Fibroblast of villous mesenchyme (primary cell): Measurements from ENCODE around the gene SEPTIN10. TPM values are rescaled to one million over a fixed set of nuclear protein-coding genes. Genes with fewer than 3 reads are reported as not detected.
"Not testable (repeated sequence)": the region's sequence is repeated elsewhere in the genome, so short reads cannot be mapped to it uniquely, and the experiment has no call there.

ENCODE experiments used
- DNase-seq: peaks from one replicate; pipeline ENCODE4 v3.0.0-alpha.2; 2010; ENCODE audit warnings: low read depth
- H3K4me3 ChIP-seq: 2 replicates; pipeline ENCODE4 v1.5.1; 2011; ENCODE audit warnings: low read depth, mild to moderate bottlenecking, low read length
- total RNA-seq: library from RNA; depleted of rRNA; stranded (reverse); fragments of >200 nt; gene quantifications from 2 replicates; pipeline ENCODE4 v1.2.3, GENCODE V29; 2012
- TF ChIP-seq, protein P1 (sequence below): IDR thresholded peaks from 2 replicates; pipeline ENCODE4 v1.5.1; 2012; ENCODE audit warnings: low read depth, mild to moderate bottlenecking, low read length; ENCODE audit not compliant: insufficient read depth

SEPTIN10 gene
- total RNA-seq, 1 donor, result 83.3 TPM

DNA sequence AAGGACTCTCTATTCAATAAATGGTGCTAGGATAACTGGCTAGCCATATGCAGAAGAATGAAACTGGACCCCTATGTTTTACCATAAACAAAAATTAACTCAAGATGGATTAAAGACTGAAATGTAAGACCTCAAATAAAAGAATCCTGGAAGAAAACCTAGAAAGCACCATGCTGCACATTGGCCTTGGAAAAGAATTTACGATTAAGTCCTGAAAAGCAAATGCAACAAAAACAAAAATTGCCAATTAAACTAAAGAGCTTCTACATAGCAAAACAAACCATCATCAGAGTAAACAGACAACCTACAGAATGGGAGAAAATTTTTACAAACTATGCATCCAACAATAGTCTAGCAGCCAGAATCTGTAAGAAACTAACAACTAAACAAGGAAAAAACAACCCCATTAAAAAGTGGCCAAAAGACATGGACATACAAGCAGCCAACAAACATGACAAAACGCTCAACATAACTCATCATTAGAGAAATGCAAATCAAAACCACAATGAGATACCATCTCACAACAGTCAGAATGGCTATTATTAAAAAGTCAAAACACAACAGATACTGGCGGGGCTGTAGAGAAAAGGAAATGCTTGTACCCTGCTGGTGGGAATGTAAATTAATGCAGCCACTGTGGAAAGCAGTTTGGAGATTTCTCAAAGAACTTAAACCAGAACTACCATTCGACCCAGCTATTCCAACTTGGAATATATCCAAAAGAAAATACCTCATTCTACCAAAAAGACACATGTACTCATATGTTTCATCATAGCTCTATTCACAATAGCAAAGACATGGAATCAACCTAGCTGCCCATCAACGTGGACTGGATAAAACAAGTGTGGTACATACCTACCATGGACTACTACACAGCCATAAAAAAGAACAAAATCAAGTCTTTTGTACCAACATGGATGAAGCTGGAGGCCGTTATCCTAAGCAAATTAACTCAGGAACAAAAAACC lies 30.6 kb downstream of the SEPTIN10 start:
- H3K4me3 ChIP-seq, result no peak overlapping the region
- TF ChIP-seq, protein P1, sequence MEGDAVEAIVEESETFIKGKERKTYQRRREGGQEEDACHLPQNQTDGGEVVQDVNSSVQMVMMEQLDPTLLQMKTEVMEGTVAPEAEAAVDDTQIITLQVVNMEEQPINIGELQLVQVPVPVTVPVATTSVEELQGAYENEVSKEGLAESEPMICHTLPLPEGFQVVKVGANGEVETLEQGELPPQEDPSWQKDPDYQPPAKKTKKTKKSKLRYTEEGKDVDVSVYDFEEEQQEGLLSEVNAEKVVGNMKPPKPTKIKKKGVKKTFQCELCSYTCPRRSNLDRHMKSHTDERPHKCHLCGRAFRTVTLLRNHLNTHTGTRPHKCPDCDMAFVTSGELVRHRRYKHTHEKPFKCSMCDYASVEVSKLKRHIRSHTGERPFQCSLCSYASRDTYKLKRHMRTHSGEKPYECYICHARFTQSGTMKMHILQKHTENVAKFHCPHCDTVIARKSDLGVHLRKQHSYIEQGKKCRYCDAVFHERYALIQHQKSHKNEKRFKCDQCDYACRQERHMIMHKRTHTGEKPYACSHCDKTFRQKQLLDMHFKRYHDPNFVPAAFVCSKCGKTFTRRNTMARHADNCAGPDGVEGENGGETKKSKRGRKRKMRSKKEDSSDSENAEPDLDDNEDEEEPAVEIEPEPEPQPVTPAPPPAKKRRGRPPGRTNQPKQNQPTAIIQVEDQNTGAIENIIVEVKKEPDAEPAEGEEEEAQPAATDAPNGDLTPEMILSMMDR, result peak; percentile 33
- peak; percentile 63 for DNase-seq

DNA sequence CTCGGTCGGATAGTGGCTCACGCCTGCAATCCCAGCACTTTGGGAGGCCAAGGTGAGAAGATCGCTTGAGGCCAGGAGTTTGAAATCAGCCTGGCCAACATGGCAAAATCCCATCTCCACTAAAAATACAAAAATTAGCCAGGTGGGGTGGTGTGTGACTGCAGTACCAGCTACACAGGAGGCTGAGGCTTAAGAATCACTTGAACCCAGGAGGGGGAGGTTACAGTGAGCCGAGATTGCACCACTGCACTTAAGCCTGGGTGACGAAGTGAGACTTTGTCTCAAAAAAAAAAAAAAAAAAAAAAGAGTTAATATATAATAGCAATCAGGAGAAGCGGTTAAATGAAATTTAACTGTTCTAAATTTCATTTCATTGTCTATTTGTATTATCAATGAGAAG lies 36.1 kb downstream of the SEPTIN10 start:
- not testable (repeated sequence) for DNase-seq, H3K4me3 ChIP-seq

DNA sequence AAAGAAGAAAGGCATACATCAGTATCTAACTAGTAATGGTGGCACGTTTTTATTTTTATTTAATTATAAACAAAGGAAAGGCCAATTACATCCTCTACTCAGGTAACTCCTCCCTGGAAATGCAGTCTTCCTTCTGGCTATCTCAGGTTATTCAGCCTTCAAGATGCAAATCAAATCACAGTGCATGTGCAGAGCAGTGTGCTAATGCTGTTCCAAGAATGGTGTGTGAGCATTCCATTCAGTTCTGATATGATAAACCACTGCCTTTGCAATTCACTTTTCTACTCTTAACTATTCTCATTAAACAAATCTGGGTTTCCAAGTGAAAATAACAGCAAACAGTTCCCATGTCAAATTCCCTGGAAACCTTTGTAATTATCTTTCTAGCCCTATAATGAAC lies 38.4 kb downstream of the SEPTIN10 start:
- DNase-seq, result no peak
- TF ChIP-seq, protein P1, result no peak
- H3K4me3 ChIP-seq, result no peak overlapping the region

DNA sequence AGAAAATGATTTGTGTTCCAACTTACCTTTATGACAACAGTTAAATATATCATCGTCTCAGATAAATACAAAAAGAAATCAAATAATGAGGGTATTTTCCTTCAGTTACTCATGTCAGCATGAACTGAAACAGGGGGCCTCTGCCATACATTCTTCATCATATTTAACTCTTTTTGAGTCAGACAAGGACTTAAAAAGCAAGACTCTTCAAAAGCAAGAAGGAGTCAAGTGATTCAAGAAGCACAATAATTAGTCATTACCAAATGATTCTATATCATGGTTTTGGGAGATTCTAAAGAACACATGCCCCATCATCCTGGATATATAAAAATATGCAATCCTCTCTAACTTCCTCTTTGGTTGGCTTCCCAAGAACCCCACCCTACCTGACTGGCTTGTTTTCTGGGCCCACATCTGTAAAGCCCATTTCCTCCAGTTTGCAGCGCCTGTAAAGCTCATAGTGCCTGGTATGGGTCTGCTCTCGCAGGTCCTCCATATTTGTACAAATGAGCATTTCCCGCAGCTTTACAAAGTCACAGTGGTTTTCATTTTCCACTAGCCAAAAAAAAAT lies 49.7 kb downstream of the SEPTIN10 start:
- no peak for DNase-seq

DNA sequence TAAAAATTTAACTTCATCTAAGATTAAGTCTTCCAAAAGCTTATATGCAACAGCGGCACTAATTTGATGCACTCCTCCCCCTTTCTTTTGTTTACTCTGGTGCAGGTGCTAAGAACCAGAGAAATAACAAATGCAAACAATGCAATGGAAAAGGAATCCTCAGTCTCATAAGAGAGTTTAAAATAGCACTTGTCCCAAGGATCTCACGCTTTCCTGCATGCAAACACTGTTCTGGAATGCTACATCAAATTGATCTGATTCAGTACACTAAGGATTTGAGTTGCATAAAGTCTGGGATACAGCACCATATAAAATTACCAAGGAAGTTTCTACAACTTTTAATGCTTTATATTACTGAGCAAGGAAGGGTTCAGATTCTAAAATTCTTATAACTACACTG lies 50.5 kb downstream of the SEPTIN10 start:
- no peak overlapping the region for H3K4me3 ChIP-seq
- DNase-seq, result no peak
- TF ChIP-seq, protein P1, result no peak

More for the DNA sequence above, 49.7 kb downstream of the SEPTIN10 start:
- H3K4me3 ChIP-seq, result no peak overlapping the region
- TF ChIP-seq, protein P1, result no peak

DNA sequence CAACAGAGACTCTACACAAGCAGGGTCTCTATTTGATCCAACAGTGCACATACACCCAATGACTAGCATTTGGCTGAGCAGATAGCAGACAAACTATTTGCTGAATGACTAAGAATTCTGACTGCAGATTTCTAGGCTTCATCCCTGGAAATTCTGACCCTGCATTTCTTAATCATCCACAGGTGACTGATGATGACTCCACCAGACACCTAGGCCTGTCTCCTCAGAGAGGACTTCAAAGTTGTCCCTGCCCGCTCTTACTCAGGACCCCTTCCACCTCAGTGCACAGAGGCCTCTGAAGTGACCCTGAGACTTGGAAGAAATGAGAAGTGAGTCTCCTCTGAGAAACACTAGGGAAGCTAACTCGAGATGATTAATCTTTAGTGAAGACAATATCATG lies 51.3 kb downstream of the SEPTIN10 start:
- no peak overlapping the region for H3K4me3 ChIP-seq
- TF ChIP-seq, protein P1, result no peak
- DNase-seq, result no peak

DNA sequence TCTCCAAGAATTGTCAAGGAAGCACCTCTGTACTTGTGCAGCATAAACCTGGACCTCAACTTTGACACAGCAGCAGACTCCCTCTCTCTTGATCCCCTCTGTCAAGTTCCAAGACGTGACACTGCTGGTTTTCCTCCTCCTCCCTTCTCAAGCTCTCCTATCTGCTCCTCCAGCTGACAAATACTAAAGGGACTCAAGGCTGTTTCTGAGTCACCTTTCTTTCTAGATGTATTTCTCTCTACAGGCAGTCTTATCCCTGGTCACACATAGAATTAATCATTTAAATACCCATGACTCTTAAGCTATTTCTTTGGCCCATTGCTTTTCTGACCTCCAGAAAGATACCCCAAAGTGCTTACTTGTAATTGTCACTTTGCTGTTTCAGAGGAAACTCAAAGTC lies 53.5 kb downstream of the SEPTIN10 start:
- TF ChIP-seq, protein P1, result no peak
- DNase-seq, result no peak

More for the DNA sequence above, 53.5 kb downstream of the SEPTIN10 start:
- H3K4me3 ChIP-seq, result no peak overlapping the region
